HFF-Myc (cell line): ENCODE measurements around the gene PLP2.
"Not testable (repeated sequence)": the region's sequence is repeated elsewhere in the genome, so short reads cannot be mapped to it uniquely, and the experiment has no call there.

ENCODE experiments used
- DNase-seq: peaks from one replicate; pipeline ENCODE4 v3.0.0-alpha.2; 2011; ENCODE audit warnings: low read depth; ENCODE audit errors: extremely low read depth
- H3K4me3 ChIP-seq: replicated peaks from 2 replicates; pipeline ENCODE4 v1.5.1; 2011; ENCODE audit warnings: low read depth, mild to moderate bottlenecking, control low read depth, low read length
- CTCF ChIP-seq: IDR thresholded peaks from 2 replicates; pipeline ENCODE4 v1.5.1; 2012; ENCODE audit warnings: mild to moderate bottlenecking, low read depth, low read length, control low read depth; ENCODE audit errors: missing control alignments

Gene PLP2

GRCh38 chrX:49142264-49142663 is 29.4 kb upstream of the PLP2 start:
- peak; percentile 43 for TF ChIP-seq CTCF
- H3K4me3 ChIP-seq, DNase-seq: not testable (repeated sequence)

GRCh38 chrX:49143154-49143553 is 28.5 kb upstream of the PLP2 start:
- not testable (repeated sequence) for H3K4me3 ChIP-seq, DNase-seq

GRCh38 chrX:49147282-49147681 is 24.4 kb upstream of the PLP2 start:
- no peak for DNase-seq
- no peak overlapping the region for H3K4me3 ChIP-seq
- no peak for TF ChIP-seq CTCF

- TF ChIP-seq CTCF: no peak
- no peak overlapping the region for H3K4me3 ChIP-seq
- no peak for DNase-seq
Observed at GRCh38 chrX:49147936-49148335, 23.8 kb upstream of the PLP2 start.

GRCh38 chrX:49148390-49149100 is 23.2 kb upstream of the PLP2 start:
- not testable (repeated sequence) for DNase-seq, H3K4me3 ChIP-seq

GRCh38 chrX:49149291-49149690 is 22.4 kb upstream of the PLP2 start:
- not testable (repeated sequence) for DNase-seq

GRCh38 chrX:49153467-49153866 is 18.2 kb upstream of the PLP2 start:
- no peak for TF ChIP-seq CTCF
- H3K4me3 ChIP-seq: no peak overlapping the region
- DNase-seq: no peak

More at GRCh38 chrX:49149291-49149690, 22.4 kb upstream of the PLP2 start:
- not testable (repeated sequence) for H3K4me3 ChIP-seq

- TF ChIP-seq CTCF: no peak
- no peak overlapping the region; the same call in 1 of the 2 replicates for H3K4me3 ChIP-seq
- DNase-seq: no peak
Observed at GRCh38 chrX:49155243-49155899, 16.3 kb upstream of the PLP2 start.
